ENCODE measurements around the gene HOXA6.

HOXA6 gene

DNA sequence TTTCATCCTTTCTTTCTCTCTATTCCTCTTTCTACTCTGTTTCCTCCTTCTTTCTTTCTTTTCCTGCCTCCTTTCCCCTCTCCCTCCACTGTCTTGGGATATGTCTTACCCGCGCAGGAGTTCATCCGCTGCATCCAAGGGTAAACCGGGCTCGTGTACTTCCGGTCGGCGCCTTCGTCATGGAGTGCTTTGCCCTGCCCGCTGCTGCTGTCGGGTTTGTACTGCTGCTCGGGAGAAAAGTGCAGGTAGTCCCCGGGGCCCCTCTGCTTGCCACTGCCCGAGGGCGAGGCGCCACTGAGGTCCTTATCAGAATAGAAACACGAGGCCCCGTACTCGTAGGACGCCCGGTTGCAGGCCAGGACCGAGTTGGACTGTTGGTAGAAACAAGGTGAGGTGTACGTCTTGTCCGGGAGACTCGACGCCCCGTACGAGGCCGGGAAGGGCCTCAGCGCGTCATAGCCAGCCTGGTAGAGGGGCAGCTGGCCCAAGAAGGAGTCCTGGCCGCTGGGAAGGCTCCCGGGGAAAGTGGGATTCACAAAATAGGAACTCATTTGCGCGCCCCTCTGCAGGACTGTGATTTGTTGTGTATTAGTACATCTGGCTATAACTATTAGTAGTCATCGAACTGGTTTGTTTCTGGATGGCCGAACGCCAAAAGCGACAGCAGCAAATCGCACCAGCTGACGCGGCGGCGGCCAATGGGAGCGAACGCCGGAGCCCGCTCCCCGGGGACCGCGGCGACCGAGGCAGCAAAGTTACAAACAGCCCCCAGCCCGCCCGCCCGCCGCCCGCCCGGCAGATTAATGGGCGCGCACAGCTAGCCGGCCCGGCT lies at the start of gene HOXA6:
TSS of gene HOXA6 (minus strand) at position 576 of the 832 bp plus-strand sequence. CDS start at position 551, 25 bp downstream.
- in situ Hi-C loops (cut with MboI; ENCODE audit: low sequenced_read_pairs) = no loop called here

DNA sequence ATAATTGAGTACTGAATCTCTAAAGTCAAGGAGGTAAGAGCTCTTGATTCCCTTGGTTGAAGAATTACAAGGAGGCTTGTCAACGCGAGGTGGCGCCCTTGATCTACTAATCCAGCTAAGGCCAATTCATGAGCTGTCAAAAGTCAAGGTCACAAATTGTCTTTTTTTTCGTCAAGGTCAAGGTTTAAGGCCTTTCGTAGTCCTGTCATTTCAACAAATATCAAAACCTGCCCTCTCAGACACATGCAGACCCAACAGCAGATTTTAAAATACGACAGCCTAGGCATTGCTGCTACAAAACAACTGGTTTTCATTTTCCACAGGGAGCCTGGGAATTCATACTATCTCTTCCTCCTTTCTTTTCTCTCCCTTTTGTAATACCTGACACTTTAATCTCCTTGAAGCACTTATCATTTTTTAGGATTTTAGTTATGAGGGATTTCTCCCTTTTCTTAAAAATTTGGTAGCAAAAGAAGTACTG lies 48.8 kb upstream of the HOXA6 start:
- in situ Hi-C loops (cut with MboI; ENCODE audit: low sequenced_read_pairs) = no loop called here

DNA sequence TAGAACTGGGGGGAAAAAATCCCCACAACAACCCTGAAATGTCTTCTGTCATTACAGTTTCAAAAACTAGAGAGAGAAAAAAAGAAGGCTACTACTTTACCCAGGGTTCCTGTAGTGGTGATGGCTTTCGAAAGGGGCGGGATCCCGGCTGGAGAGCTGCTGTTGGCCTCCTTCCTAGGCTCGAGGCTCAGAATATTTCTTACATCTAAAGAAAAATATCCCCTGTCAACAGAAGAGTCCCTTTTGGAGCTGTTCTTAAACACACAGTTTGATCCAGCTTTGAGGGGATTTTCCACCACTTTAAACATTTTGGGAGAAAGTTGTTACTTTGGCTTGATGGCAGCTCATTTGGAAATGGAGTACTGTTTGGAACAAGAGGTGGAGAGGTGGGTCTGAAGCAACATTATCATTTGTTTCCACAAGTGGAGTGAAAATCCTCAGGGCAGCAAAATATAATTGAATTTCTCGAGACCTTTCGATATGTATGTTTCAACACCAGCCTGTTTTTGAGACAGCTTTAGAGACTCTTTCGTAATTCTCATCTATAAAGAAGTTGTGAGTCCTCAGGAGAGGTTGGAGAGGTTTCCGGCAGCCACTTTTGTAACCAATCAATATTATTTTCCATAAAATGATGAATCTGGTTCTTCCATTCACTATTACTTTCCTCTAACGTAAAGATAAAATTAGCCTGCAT lies 47.3 kb upstream of the HOXA6 start:
- in situ Hi-C loops (cut with MboI; ENCODE audit: low sequenced_read_pairs) = no loop called here

DNA sequence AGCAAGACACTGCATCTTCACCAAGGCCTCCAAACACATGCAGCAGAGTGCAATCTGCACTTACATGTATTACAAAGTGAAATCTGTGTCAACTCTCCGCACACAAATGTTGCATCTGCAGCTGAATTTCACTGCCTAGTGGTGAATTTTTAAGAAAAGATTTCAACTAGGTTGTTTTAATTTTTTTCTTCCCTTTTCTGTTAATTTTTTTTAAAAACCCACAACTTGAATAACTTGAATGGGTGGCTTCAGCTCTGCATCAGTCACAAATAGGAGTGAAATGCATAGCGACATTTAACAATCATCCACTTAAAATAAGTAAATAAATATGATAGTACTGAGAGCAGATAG lies 46.4 kb upstream of the HOXA6 start:
- in situ Hi-C loops (cut with MboI; ENCODE audit: low sequenced_read_pairs) = no loop called here

DNA sequence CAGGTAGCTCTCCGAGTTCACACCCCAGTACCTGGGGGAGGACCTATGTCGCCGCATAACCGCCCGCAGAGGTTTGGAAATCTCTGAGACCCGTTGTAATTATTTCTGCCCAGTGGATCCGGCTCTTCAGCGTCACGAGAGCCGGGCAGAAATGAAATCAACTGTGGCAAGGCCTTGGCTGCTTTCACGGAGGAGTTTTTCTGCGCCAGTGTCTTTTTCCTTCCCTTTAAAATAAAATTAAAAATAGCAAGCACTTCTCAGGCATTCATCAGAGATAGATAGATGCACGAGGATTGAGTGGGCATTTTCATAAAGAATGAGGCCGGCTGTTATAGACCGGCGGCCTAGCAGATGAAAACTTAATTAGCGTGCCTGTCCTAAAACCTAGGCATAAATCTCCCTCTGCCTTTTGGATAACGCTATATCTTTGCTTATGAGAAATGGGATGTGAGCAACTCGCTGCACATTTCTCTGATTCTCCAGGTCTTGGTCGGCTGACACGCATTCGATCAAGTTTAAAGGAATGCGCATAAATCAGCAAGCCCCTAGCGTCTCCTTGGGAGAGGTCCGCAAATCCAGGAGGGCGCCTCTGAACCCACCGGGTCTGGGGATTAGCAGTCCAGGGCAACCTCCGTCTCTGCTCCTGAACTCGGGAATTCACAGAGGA lies 45.9 kb upstream of the HOXA6 start:
- in situ Hi-C loops (cut with MboI; ENCODE audit: low sequenced_read_pairs) = no loop called here

DNA sequence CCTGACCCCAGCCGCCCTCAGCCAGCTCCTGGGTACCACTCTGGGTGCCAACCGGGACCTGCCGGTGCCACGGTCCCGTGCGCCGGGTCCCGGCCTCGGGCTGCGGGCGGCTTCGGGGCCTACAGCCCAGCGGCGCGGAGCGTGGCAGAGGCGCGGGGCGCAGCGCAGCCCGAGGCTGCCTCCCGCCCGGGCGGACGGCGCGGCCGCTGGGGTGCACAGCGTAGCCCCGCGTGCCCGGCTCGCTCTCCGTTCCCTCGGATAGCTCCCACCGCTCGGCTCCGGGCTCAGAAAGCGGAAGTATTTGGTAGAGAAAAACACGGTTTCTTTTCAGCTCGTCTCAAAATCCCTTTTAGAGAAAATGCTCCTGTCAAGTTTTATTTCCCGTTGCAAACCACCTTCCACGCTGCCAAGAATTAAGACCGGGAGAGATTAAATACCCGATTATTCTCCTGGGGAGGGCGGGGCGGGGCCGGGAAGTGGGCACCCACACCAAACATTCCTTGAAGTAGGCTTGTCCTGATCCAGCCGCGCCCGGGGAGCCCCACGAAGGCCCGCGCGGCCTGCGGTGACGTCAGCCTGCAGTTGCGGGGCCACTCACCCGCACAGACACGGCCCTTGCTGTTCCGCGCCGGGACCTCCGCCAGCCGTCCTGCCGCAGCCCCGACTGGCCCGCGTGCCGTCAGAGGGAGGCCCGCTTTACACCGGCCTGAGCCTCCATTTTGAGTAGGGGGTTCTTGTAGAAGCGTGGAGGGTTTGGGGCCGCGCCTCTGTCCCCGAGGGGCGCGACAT lies 45.2 kb upstream of the HOXA6 start:
- in situ Hi-C loops (cut with MboI; ENCODE audit: low sequenced_read_pairs) = no loop called here

DNA sequence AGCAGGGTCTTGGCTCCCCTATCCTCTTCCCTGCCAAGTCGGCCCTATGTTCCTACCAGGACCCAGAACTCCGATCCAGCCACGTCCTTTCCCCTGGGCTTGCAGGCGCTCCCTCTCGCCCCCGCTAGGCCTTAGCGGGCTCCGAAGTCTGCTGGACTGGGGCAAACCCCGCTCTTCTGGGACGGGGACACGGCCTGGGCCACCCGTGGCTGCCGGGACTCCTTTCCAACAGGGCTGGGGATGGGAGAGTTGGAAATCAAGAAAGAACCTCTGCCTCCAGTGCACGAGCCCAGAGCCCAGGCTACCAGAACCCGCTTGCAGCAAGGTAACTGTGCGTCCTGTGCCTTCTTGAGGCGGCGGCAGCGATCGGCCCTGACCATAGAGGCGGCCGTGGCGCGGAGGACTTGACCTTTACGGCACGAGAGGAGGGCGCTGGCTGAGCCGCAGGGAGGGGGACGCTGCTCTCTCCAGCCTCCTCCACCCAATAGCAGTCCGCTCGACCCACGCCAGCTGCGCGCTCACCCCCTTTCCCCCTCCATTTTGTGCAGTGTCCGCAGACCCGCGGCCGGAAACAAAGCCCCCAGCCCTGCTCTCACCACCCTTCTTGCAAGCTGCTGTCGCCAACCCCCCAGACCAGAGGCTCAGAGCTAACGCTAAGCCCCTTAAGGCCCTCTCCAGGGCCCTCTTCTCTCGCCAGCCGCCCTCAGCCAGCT lies 44.4 kb upstream of the HOXA6 start:
- in situ Hi-C loops (cut with MboI; ENCODE audit: low sequenced_read_pairs) = no loop called here

DNA sequence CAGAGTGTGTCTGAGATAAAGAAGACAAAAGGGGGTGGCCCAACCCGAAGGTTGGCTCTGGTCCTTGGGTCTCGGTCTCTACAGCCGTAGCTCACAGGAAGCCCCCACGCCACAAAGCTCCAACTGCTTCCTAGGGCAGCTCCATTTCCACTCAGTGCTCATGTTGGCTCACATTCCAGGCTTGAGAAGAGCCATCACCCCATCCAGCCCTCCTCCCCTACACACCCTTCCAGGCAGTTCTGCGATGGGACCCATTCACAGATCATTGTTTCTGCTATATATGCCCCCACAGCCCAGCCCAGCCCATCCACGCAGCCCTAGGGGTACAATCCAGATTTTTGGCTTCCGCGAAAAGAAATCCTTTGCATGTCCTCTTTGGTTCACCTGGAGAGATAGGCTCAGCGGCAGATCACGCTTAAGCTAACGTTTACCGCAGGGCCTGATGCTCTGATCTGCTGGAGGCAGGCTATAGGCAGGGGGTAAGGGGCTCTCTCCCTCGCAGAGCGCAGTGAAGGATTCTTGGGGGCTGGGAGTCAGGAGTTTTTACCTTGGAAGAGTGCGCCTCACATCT lies 43.7 kb upstream of the HOXA6 start:
- in situ Hi-C loops (cut with MboI; ENCODE audit: low sequenced_read_pairs) = no loop called here

DNA sequence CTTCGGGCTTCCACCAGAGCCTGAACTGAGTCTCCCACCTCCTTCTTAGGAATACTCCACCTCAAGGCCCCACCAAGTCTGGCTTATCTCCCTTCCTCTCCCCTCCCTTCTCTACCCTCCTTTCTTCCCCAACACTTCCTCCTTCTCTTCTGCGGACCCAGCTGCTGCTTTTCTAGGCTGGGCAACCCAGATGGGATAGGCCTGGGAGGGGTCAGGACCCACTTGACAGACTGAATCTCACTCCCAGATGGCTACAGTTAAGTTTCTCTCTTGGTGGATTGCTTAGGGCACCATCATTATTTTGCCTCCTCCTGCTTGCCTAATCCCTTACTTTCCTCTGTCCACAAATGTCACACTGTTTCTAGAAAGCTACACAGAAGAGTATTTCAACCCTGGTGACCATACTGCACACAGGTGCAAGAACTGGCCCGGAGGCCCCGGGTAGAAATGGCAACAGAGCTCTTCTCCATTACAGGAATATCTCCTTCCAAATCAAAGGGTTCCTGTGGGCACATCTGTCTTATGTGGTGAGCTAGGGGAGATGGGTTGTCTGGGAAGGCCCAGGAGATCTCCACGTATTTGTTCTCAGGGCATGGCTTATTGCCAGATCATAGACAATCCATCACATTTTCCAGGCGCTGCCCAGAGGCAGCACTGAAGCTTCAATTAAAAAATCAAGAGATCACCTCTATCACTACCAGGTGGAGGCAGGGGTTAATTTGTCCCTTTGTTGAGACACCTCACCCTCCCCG lies 42.6 kb upstream of the HOXA6 start:
- in situ Hi-C loops (cut with MboI; ENCODE audit: low sequenced_read_pairs) = no loop called here

DNA sequence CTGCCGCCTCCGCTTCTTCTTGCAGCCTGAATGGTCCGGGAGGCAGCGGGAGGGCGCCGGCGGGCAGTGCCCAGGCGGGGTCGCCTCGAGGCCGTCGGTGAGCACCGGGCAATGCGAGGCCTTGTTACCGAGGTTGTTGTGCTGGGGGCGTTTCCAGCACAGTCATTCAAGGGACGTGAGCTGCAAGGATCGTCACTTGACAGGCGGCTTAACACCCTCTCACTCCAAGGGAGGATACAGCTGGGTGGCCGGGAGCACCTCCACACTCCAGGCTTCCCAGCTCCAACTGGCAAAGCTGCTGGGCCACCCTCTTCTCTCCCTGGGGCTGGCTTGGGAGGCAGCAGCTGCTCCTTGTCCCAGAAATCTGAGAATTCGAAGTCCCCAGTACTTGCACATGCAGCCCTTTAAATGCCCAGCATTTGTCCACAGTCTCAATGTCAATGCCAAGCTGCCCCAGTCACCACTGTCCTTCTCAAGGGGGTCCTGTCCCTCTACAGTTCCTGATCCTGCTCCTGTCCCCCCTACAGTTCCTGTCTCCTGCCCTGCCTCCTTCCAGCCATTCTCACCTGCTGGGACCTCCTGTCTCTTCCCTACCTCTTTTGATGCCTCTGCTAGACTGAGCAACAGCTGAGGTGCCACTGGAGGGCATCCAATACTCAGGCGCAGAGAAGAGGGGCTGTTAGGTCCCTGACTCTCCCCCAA lies 41.9 kb upstream of the HOXA6 start:
- in situ Hi-C loops (cut with MboI; ENCODE audit: low sequenced_read_pairs) = no loop called here

DNA sequence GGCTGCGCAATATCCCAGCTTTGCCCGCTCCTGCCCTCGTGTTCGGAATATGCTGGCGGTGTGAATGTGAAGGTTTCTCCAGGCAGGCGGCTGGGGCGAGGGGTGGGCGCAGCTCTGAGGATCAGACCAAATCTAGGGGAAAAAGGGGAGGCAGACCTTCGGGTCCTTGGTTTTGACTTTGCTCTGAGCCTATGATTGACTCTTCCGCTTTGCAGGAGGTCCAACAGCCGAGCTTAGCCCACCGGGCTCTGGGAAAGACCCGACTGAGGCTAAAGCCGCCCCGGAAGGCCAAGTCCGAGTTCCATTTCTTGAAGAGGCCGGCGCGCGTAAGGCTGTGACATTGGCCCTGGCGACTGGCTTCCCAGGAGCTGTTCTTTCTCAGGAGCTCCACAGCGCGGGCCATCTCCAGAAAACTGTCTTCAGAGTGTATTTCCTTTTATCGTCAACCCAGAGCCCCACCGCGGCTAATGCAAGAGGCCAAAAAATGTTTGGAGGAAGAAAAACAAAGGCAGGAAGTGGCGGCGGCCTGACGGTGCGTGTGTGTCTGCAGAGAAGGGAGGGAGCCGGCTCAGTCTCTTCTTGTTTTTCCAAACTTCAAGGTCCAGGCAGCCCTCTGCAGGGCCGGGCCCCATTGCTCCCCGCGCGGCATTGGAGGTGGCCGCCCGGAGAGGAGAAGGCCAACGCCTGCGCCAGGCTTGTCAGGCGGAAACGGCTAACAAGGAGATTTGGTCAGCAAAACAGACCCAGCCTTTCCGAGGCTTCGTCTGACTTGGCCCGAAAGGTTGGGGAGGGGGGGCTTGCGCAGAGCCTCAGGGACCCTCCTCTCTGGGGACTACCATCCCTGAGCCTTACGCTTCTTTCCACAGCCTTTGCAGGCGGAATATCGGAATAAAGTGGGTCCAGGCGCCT lies 41.1 kb upstream of the HOXA6 start:
- in situ Hi-C loops (cut with MboI; ENCODE audit: low sequenced_read_pairs) = no loop called here

DNA sequence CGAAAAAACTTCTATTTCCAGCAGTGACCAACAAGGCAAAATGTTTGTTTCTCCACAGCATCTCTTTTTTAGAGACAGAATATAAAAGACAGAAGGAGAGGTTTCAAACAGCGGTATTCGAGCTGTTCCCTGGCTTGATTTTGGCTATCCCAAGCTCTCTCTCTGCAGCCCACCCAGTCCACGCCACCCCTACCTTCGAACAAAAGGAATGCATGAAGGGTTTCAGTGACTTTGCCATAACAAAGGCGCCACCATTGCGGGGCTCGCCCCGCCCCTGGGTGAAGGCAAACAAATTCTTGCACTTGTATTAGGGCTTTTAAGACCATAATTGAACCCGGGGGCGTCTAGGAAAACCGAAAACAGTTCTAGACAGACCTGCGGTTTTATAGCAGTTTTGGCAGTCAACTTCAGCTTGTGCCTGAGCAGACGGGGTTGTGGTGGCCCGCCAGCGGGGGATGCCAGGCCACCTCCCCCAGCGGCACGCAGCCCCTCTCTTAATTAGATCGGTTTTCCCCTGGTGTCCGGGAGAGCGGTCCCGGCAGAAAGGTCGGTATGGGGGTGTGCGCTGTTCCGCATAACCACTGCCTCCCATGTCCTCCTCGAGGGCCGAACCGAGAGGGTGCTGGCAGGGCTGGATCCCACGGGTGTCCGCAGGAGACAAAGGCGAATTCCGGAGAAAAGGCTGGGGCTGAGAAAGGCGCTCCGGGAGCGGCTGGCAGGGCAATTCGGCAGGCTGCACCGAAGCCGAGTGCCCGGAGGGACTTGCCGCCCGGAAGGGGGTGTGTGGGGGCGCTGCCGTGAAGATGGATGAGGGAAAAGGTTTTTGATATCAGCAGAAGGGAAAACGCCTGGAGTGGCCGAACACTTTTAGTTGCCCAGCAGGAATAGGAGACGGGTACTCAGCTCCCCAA lies 40.2 kb upstream of the HOXA6 start:
- in situ Hi-C loops (cut with MboI; ENCODE audit: low sequenced_read_pairs) = no loop called here

DNA sequence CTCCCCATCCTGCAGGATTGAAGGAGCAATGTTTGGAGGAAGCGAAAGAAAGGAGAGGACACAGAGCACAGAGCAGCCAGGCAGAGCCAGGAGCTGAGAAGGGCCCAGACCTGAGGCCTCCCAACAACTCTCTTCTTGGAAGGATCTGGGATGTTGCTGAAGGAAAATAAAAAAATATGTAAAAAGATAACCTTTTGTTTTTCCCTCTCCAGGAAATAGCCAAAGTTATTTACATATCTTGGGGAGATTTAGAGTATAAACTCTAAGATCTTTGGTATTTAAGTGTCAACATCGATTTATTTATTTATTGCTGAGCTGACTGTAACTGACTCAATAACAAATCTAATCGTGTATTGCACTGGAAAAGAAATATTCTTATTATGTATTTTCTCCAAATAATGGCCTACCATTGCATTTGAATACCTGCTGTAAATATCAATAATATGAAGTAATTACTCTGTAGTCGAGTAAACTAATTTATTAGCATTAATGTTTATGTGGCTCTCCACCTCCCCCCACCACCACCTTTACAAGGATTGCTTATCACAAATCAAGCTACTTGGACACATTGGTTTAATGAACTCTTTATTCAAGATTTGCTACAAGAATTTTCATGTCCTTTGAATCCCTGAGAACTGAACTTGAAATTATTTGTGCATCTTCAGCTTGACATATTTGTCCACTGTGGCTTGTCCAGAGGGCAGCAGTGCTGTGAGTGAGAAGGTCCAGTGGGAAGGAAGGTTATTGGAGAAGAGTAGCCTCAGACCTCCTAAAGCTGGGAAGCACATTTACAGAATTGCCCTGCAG lies 39.3 kb upstream of the HOXA6 start:
- in situ Hi-C loops (cut with MboI; ENCODE audit: low sequenced_read_pairs) = no loop called here

DNA sequence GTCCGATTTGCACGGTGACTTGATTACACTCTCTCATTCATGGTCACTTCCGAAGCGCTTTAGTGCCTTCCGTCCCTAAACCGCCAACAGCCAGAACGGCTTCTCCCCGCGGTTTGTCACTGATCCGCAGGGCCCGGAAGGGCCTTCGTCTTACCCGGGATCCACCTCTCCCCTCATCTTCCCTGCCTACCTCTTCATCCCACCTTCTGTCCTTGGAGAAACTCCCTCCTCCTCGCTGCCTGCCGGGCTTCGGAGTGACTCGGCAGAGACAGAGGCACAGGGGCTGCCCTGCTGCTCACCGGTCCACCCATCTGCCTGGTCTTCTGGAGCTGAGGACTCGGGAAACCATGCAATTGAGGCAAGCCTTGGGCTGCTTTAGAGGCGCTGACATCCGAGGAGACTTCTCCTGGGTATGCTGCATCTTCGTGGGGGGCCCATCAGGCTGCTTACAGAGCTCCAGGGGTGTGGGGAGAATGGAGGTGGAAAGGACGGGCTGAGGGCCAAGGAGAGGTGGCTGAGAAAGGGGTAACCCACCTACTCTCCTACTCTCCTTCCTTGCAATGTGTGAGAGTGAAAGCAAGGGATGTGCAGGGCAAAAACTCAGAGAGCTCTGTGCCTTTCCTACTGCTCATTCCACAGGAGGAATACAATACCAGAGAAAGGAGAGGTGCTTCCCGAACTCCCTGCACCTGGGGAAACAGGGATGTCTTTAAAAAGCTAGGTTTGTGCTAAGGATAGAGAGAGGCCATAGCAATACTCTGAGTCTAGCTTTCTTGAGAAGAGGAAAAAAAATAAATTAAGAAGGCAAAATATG lies 38.5 kb upstream of the HOXA6 start:
- in situ Hi-C loops (cut with MboI; ENCODE audit: low sequenced_read_pairs) = no loop called here

All from hTERT RPE-1 (cell line).